H9 (cell line): ENCODE results near the gene DCDC1. TPM values are rescaled to one million over a fixed set of nuclear protein-coding genes. Genes with fewer than 3 reads are reported as not detected.

Experiments
- DNase-seq: peaks from one replicate; pipeline ENCODE4 v3.0.0-alpha.2; 2017
- H2AFZ ChIP-seq: one replicate; pipeline ENCODE4 v1.6.1; 2013; ENCODE audit warnings: mild to moderate bottlenecking, low read length, control low read depth, moderate library complexity
- H2AK5ac ChIP-seq: 2 replicates; pipeline ENCODE4 v1.6.1; 2013; ENCODE audit warnings: low read length, control low read depth, mixed read lengths; ENCODE audit not compliant: insufficient read length
- H2BK120ac ChIP-seq: one replicate; pipeline ENCODE4 v1.6.1; 2013; ENCODE audit warnings: low read depth, mild to moderate bottlenecking, low read length, control low read depth, inconsistent platforms; ENCODE audit not compliant: poor library complexity, severe bottlenecking
- H2BK12ac ChIP-seq: 2 replicates; pipeline ENCODE4 v1.6.1; 2013; ENCODE audit warnings: low read length, control low read depth, mixed read lengths, low read depth; ENCODE audit not compliant: insufficient read length
- H2BK15ac ChIP-seq: 2 replicates; pipeline ENCODE4 v1.6.1; 2013; ENCODE audit warnings: low read depth, low read length, control low read depth
- H2BK20ac ChIP-seq: one replicate; pipeline ENCODE4 v1.6.1; 2013; ENCODE audit warnings: low read depth, mild to moderate bottlenecking, low read length, control low read depth, inconsistent platforms; ENCODE audit not compliant: poor library complexity, severe bottlenecking
- H2BK5ac ChIP-seq: 2 replicates; pipeline ENCODE4 v1.6.1; 2013; ENCODE audit warnings: low read length, control low read depth, mixed read lengths; ENCODE audit not compliant: insufficient read length
- H3K14ac ChIP-seq: 2 replicates; pipeline ENCODE4 v1.6.1; 2013; ENCODE audit warnings: low read length, control low read depth; ENCODE audit not compliant: insufficient read depth
- H3K18ac ChIP-seq: 2 replicates; pipeline ENCODE4 v1.6.1; 2013; ENCODE audit warnings: low read depth, mild to moderate bottlenecking, mixed read lengths, low read length, control low read depth; ENCODE audit not compliant: insufficient read length
- H3K23ac ChIP-seq: 2 replicates; pipeline ENCODE4 v1.6.1; 2013; ENCODE audit warnings: low read length, control low read depth, mixed read lengths, low read depth; ENCODE audit not compliant: insufficient read length
- H3K23me2 ChIP-seq: 2 replicates; pipeline ENCODE4 v1.6.1; 2013; ENCODE audit warnings: low read depth, mild to moderate bottlenecking, mixed read lengths, low read length, control low read depth; ENCODE audit not compliant: insufficient read length, poor library complexity, severe bottlenecking
- H3K27ac ChIP-seq: 2 replicates; pipeline ENCODE4 v1.5.1; 2013; ENCODE audit warnings: low read length, control low read depth, mixed read lengths, low read depth; ENCODE audit not compliant: insufficient read length
- H3K27me3 ChIP-seq: 2 replicates; pipeline ENCODE4 v1.6.1; 2013; ENCODE audit warnings: low read length, control low read depth, inconsistent platforms; ENCODE audit not compliant: insufficient read depth
- H3K4ac ChIP-seq: 2 replicates; pipeline ENCODE4 v1.6.1; 2013; ENCODE audit warnings: low read depth, mild to moderate bottlenecking, control low read depth, inconsistent platforms, low read length, moderate library complexity
- H3K4me1 ChIP-seq: 2 replicates; pipeline ENCODE4 v1.6.1; 2013; ENCODE audit warnings: low read length, control low read depth, inconsistent platforms; ENCODE audit not compliant: insufficient read depth
- H3K4me2 ChIP-seq: 2 replicates; pipeline ENCODE4 v1.6.1; 2013; ENCODE audit warnings: low read length, control low read depth, mixed read lengths; ENCODE audit not compliant: insufficient read length, insufficient read depth
- H3K56ac ChIP-seq: 2 replicates; pipeline ENCODE4 v1.6.1; 2013; ENCODE audit warnings: low read depth, mild to moderate bottlenecking, mixed read lengths, low read length, control low read depth; ENCODE audit not compliant: insufficient read length
- H3K79me1 ChIP-seq: 2 replicates; pipeline ENCODE4 v1.6.1; 2013; ENCODE audit warnings: low read depth, mild to moderate bottlenecking, moderate library complexity, low read length, control low read depth, inconsistent platforms; ENCODE audit not compliant: insufficient read depth, poor library complexity, severe bottlenecking
- H3K79me2 ChIP-seq: 2 replicates; pipeline ENCODE4 v1.6.1; 2013; ENCODE audit warnings: low read length, control low read depth, inconsistent platforms; ENCODE audit not compliant: insufficient read depth
- H3K9ac ChIP-seq: 2 replicates; pipeline ENCODE4 v1.6.1; 2013; ENCODE audit warnings: low read length, control low read depth, mixed read lengths; ENCODE audit not compliant: insufficient read length; ENCODE audit errors: extremely low read depth
- H3K9me3 ChIP-seq: one replicate; pipeline ENCODE4 v1.6.1; 2013; ENCODE audit warnings: low read depth, low read length, inconsistent platforms; ENCODE audit not compliant: control insufficient read depth
- H3T11ph ChIP-seq: one replicate; pipeline ENCODE4 v1.6.1; 2013; ENCODE audit warnings: mild to moderate bottlenecking, low read length, control low read depth, inconsistent platforms
- H4K20me1 ChIP-seq: one replicate; pipeline ENCODE4 v1.6.1; 2013; ENCODE audit not compliant: control insufficient read depth, insufficient read length, insufficient read depth
- H4K5ac ChIP-seq: 2 replicates; pipeline ENCODE4 v1.6.1; 2013; ENCODE audit warnings: low read depth, mild to moderate bottlenecking, mixed read lengths, low read length, control low read depth; ENCODE audit not compliant: insufficient read length
- H4K8ac ChIP-seq: replicated peaks from 2 replicates; pipeline ENCODE4 v1.6.1; 2013; ENCODE audit warnings: low read length, control low read depth, mixed read lengths, low read depth; ENCODE audit not compliant: insufficient read length
- H4K91ac ChIP-seq: 2 replicates; pipeline ENCODE4 v1.6.1; 2013; ENCODE audit warnings: low read depth, mild to moderate bottlenecking, moderate library complexity, mixed read lengths, low read length, control low read depth; ENCODE audit not compliant: insufficient read length
- H3K27ac Mint-ChIP-seq, 3 experiments: 2 replicates in 2 of 3; 3 replicates in 1 of 3; pipeline ENCODE4 v1.8.0; 2020 to 2021; ENCODE audit warnings: mixed read lengths in 3 of 3, mild to moderate bottlenecking in 1 of 3, moderate library complexity in 1 of 3
- H3K27me3 Mint-ChIP-seq: 2 replicates; pipeline ENCODE4 v1.8.0; 2021; ENCODE audit warnings: low read depth, mild to moderate bottlenecking, moderate library complexity, mixed read lengths
- H3K36me3 Mint-ChIP-seq, 3 experiments: 2 replicates in 2 of 3; 3 replicates in 1 of 3; pipeline ENCODE4 v1.8.0; 2020 to 2021; ENCODE audit warnings: low read depth in 3 of 3, mixed read lengths in 3 of 3; ENCODE audit not compliant: insufficient read depth in 1 of 3
- H3K4me1 Mint-ChIP-seq, 2 experiments: 2 replicates each; pipeline ENCODE4 v1.8.0; 2020; ENCODE audit warnings: mixed read lengths in 2 of 2
- H3K4me3 Mint-ChIP-seq, 2 experiments: 2 replicates in 1 of 2; 3 replicates in 1 of 2; pipeline ENCODE4 v1.8.0; 2020 to 2021; ENCODE audit warnings: mild to moderate bottlenecking in 2 of 2, mixed read lengths in 2 of 2, moderate library complexity in 1 of 2
- H3K9me3 Mint-ChIP-seq, 2 experiments: 2 replicates in 1 of 2; 3 replicates in 1 of 2; pipeline ENCODE4 v1.8.0; 2020; ENCODE audit warnings: mild to moderate bottlenecking in 2 of 2, mixed read lengths in 2 of 2, moderate library complexity in 1 of 2
- WGBS: extraction: QIAGEN DNeasy Blood & Tissue Kit; methylation state at CpG from one replicate; pipeline ENCODE4 v1.1.7; 2013; ENCODE audit warnings: missing lambda C conversion rate, low lambda C conversion rate, mixed read lengths; ENCODE audit not compliant: insufficient read length; ENCODE audit errors: extremely low coverage; 5-methylcytosine and 5-hydroxymethylcytosine counted together
- total RNA-seq: library from RNA; stranded (reverse); gene quantifications from 2 replicates; pipeline ENCODE4 v1.2.1, GENCODE V29; 2021
- TF ChIP-seq, protein P1 (sequence below): fragments of 200-600 bp; sonication (generic); conservative IDR thresholded peaks from 3 replicates; pipeline ENCODE4 v1.8.0; 2021; ENCODE audit warnings: antibody characterized with exemption, mild to moderate bottlenecking

DCDC1 gene
- total RNA-seq, 1 experiment from 2014 or later = 0.09 TPM

DNA sequence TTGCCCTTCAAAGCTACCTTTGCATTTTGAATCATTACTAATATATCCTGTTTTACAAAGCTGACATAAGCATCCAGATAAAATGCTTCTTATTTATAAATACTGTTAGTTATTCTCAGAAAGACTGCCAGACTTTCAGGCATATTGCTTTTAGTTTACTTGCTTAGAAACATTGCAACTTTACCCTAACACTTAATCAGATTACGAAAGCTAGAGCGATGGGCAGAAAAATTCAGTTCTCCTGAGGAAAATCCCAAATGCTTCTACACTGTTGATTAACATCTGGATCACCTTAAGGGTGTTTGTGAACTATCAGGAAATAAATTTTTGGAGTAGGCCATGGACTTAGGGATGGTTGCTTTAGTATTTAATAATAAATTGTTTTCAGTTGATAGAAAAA is 493.7 kb downstream of the DCDC1 start:
- H3K27me3 ChIP-seq = no peaks in the 10 kb centered on the region
- H3K27ac Mint-ChIP-seq = no peak overlapping the region
- no peaks in the 10 kb centered on the region; the same call in 1 of the 2 replicates for H3K27me3 Mint-ChIP-seq
- H3K56ac ChIP-seq = no peak overlapping the region
- TF ChIP-seq, protein P1, sequence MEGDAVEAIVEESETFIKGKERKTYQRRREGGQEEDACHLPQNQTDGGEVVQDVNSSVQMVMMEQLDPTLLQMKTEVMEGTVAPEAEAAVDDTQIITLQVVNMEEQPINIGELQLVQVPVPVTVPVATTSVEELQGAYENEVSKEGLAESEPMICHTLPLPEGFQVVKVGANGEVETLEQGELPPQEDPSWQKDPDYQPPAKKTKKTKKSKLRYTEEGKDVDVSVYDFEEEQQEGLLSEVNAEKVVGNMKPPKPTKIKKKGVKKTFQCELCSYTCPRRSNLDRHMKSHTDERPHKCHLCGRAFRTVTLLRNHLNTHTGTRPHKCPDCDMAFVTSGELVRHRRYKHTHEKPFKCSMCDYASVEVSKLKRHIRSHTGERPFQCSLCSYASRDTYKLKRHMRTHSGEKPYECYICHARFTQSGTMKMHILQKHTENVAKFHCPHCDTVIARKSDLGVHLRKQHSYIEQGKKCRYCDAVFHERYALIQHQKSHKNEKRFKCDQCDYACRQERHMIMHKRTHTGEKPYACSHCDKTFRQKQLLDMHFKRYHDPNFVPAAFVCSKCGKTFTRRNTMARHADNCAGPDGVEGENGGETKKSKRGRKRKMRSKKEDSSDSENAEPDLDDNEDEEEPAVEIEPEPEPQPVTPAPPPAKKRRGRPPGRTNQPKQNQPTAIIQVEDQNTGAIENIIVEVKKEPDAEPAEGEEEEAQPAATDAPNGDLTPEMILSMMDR = no peak
- no peaks in the 10 kb centered on the region for H4K20me1 ChIP-seq
- H4K8ac ChIP-seq = no peak overlapping the region
- no peak overlapping the region for H2BK20ac ChIP-seq
- H4K5ac ChIP-seq = no peak overlapping the region
- no peak overlapping the region for H3K18ac ChIP-seq
- H3K9me3 Mint-ChIP-seq = no peaks in the 10 kb centered on the region
- H3K4me3 Mint-ChIP-seq = no peak overlapping the region
- H3K27ac ChIP-seq = no peak overlapping the region
- no peaks in the 10 kb centered on the region for H3K23me2 ChIP-seq
- H3K14ac ChIP-seq = no peak overlapping the region
- no peak overlapping the region for H2AFZ ChIP-seq
- H3K4me1 Mint-ChIP-seq = peaks cover 0 to 2% of the 10 kb centered on the region in 2 experiments; a peak in 1 of 4 replicates
- H2AK5ac ChIP-seq = no peak overlapping the region
- no CpG with 5 or more reads among the region's 2 CpGs for WGBS
- H2BK120ac ChIP-seq = no peak overlapping the region
- no peaks in the 10 kb centered on the region for H3K4me1 ChIP-seq
- no peak overlapping the region for H2BK5ac ChIP-seq
- H3K36me3 Mint-ChIP-seq = no peaks in the 10 kb centered on the region
- no peak overlapping the region for H3K4ac ChIP-seq
- H2BK15ac ChIP-seq = no peak overlapping the region
- no peak overlapping the region for H3K23ac ChIP-seq
- no peaks in the 10 kb centered on the region for H3K79me1 ChIP-seq
- H3K79me2 ChIP-seq = no peaks in the 10 kb centered on the region
- DNase-seq = no peak
- no peaks in the 10 kb centered on the region for H3K9me3 ChIP-seq
- no peak overlapping the region for H4K91ac ChIP-seq
- H3K4me2 ChIP-seq = no peak overlapping the region
- H3T11ph ChIP-seq = no peak overlapping the region
- no peak overlapping the region for H2BK12ac ChIP-seq
- H3K9ac ChIP-seq = no peak overlapping the region
